Measurements from ENCODE around the gene APBB1. TPM values are rescaled to one million over a fixed set of nuclear protein-coding genes. Genes with fewer than 3 reads are reported as not detected.

The APBB1 gene
- total RNA-seq, 1 experiment from 2014 or later = 34.8 TPM

DNA sequence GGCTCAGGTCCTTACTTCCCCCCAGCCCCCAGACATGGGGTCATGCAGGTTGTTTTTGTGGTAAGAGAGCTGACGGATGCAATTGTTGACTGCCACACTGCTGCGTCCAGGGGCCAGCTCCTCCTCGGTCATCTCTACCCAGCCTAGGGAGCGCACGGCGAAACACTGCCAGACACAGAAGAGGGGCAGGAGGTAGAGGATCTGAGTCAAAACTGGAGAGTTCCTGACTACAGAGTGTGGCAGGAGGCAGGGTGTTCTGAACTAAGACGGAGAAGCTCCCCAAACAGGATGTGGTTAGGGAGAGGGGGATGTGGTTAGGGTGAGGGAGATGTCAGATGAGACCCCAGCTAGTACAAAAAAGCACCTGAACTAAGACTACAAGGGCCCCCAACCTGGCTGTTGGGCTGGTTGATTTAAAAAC lies 16.3 kb downstream of the APBB1 start:
- Mint-ChIP-seq H3K36me3 (ENCODE audit: insufficient read depth in 1 of 3, low read depth in 3 of 3) (peaks cover 0 to 10% (median 8%) of the 10 kb centered on the region in 3 experiments; a peak in 2 of 7 replicates), H3K4me1 (peaks cover 7 to 23% of the 10 kb centered on the region in 2 experiments), H3K27me3 (ENCODE audit: low read depth) (no peaks in the 10 kb centered on the region), H3K4me3 (no peak overlapping the region), H3K9me3 (no peaks in the 10 kb centered on the region), H3K27ac (no peak overlapping the region; a peak in 1 of 7 replicates)
- H4K91ac ChIP-seq (ENCODE audit: insufficient read length, low read depth, low read length) = no peak overlapping the region
- H3K9me3 ChIP-seq (ENCODE audit: control insufficient read depth, low read depth, low read length) = no peaks in the 10 kb centered on the region
- H4K8ac ChIP-seq (replicated peaks; ENCODE audit: insufficient read length, low read depth, low read length) = no peak overlapping the region
- H3T11ph ChIP-seq (ENCODE audit: low read length) = no peak overlapping the region
- no peak overlapping the region for H3K4ac ChIP-seq (ENCODE audit: low read depth, low read length)
- no peak overlapping the region for H3K23ac ChIP-seq (ENCODE audit: insufficient read length, low read depth, low read length)
- WGBS (ENCODE audit: extremely low coverage, insufficient read length, low lambda C conversion rate) = no CpG with 5 or more reads among the region's 7 CpGs
- no peak overlapping the region for H3K18ac ChIP-seq (ENCODE audit: insufficient read length, low read depth, low read length)
- no peak overlapping the region for H2AK5ac ChIP-seq (ENCODE audit: insufficient read length, low read length)
- H3K27me3 ChIP-seq (ENCODE audit: insufficient read depth, low read length) = no peaks in the 10 kb centered on the region
- H3K23me2 ChIP-seq (ENCODE audit: insufficient read length, low read depth, low read length, poor library complexity, severe bottlenecking) = no peaks in the 10 kb centered on the region
- no peak overlapping the region for H3K14ac ChIP-seq (ENCODE audit: insufficient read depth, low read length)
- H3K4me1 ChIP-seq (ENCODE audit: insufficient read depth, low read length) = no peaks in the 10 kb centered on the region
- H2AFZ ChIP-seq (ENCODE audit: low read length) = no peak overlapping the region
- H2BK20ac ChIP-seq (ENCODE audit: low read depth, low read length, poor library complexity, severe bottlenecking) = no peak overlapping the region
- H3K79me1 ChIP-seq (ENCODE audit: insufficient read depth, low read depth, low read length, poor library complexity, severe bottlenecking) = no peaks in the 10 kb centered on the region
- H3K4me2 ChIP-seq (ENCODE audit: insufficient read depth, insufficient read length, low read length) = no peak overlapping the region
- no peak overlapping the region for H3K9ac ChIP-seq (ENCODE audit: extremely low read depth, insufficient read length, low read length)
- no peaks in the 10 kb centered on the region for H4K20me1 ChIP-seq (ENCODE audit: control insufficient read depth, insufficient read depth, insufficient read length)
- H3K27ac ChIP-seq (ENCODE audit: insufficient read length, low read depth, low read length) = no peak overlapping the region
- no peaks in the 10 kb centered on the region for H3K79me2 ChIP-seq (ENCODE audit: insufficient read depth, low read length)
- H2BK5ac ChIP-seq (ENCODE audit: insufficient read length, low read length) = no peak overlapping the region
- TF ChIP-seq, protein P1, sequence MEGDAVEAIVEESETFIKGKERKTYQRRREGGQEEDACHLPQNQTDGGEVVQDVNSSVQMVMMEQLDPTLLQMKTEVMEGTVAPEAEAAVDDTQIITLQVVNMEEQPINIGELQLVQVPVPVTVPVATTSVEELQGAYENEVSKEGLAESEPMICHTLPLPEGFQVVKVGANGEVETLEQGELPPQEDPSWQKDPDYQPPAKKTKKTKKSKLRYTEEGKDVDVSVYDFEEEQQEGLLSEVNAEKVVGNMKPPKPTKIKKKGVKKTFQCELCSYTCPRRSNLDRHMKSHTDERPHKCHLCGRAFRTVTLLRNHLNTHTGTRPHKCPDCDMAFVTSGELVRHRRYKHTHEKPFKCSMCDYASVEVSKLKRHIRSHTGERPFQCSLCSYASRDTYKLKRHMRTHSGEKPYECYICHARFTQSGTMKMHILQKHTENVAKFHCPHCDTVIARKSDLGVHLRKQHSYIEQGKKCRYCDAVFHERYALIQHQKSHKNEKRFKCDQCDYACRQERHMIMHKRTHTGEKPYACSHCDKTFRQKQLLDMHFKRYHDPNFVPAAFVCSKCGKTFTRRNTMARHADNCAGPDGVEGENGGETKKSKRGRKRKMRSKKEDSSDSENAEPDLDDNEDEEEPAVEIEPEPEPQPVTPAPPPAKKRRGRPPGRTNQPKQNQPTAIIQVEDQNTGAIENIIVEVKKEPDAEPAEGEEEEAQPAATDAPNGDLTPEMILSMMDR (conservative IDR thresholded peaks at IDR 0.05) = no peak
- H2BK120ac ChIP-seq (ENCODE audit: low read depth, low read length, poor library complexity, severe bottlenecking) = no peak overlapping the region
- H3K56ac ChIP-seq (ENCODE audit: insufficient read length, low read depth, low read length) = no peak overlapping the region
- no peak overlapping the region for H4K5ac ChIP-seq (ENCODE audit: insufficient read length, low read depth, low read length)
- no peak overlapping the region for H2BK15ac ChIP-seq (ENCODE audit: low read depth, low read length)
- no peak overlapping the region for H2BK12ac ChIP-seq (ENCODE audit: insufficient read length, low read depth, low read length)
- DNase-seq = no peak

Measured in H9 (cell line).